ENCODE results near the gene ZNF862.
"Not testable (repeated sequence)": the region's sequence is repeated elsewhere in the genome, so short reads cannot be mapped to it uniquely, and the experiment has no call there.

- not testable (repeated sequence) for TF ChIP-seq EP300, POLR2AphosphoS5, POLR2A (IDR thresholded peaks at IDR 0.05)
- TF ChIP-seq, protein P1, sequence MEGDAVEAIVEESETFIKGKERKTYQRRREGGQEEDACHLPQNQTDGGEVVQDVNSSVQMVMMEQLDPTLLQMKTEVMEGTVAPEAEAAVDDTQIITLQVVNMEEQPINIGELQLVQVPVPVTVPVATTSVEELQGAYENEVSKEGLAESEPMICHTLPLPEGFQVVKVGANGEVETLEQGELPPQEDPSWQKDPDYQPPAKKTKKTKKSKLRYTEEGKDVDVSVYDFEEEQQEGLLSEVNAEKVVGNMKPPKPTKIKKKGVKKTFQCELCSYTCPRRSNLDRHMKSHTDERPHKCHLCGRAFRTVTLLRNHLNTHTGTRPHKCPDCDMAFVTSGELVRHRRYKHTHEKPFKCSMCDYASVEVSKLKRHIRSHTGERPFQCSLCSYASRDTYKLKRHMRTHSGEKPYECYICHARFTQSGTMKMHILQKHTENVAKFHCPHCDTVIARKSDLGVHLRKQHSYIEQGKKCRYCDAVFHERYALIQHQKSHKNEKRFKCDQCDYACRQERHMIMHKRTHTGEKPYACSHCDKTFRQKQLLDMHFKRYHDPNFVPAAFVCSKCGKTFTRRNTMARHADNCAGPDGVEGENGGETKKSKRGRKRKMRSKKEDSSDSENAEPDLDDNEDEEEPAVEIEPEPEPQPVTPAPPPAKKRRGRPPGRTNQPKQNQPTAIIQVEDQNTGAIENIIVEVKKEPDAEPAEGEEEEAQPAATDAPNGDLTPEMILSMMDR (IDR thresholded peaks at IDR 0.05) = not testable (repeated sequence)
Observed at GRCh38 chr7:149907776-149908376, 69.7 kb downstream of the ZNF862 start.
